CD4-positive, alpha-beta T cell treated with Interleukin-12 subunit alpha and Interleukin-12 subunit beta, for 1 hour (primary cell): ENCODE data around the gene KCNQ5.
"Not testable (repeated sequence)": the region's sequence is repeated elsewhere in the genome, so short reads cannot be mapped to it uniquely, and the experiment has no call there.

Experiments
- DNase-seq: peaks from one replicate; pipeline ENCODE4 v3.0.0-alpha.2; 2020

The KCNQ5 gene

GRCh38 chr6:73216859-73217258 lies 595.0 kb downstream of the KCNQ5 start:
- DNase-seq, result no peak

GRCh38 chr6:73225396-73225795 lies 603.5 kb downstream of the KCNQ5 start, which contains the start of gene KHDC1L:
Gene KHDC1L, minus strand, starts transcription at chr6:73225496. Its CDS starts 88 bp downstream, at chr6:73225408.
- DNase-seq, result no peak

GRCh38 chr6:73227606-73228255 lies 605.9 kb downstream of the KCNQ5 start:
- DNase-seq, result no peak

- DNase-seq, result no peak
Measured at GRCh38 chr6:73231986-73232391, 610.1 kb downstream of the KCNQ5 start.

GRCh38 chr6:73233048-73233447 lies 611.2 kb downstream of the KCNQ5 start:
- no peak for DNase-seq

- not testable (repeated sequence) for DNase-seq
Measured at GRCh38 chr6:73233971-73234370, 612.1 kb downstream of the KCNQ5 start.

GRCh38 chr6:73234733-73235132 lies 612.9 kb downstream of the KCNQ5 start:
- no peak for DNase-seq

GRCh38 chr6:73236144-73236750 lies 614.4 kb downstream of the KCNQ5 start:
- DNase-seq, result no peak

GRCh38 chr6:73240730-73241129 lies 618.9 kb downstream of the KCNQ5 start:
- no peak for DNase-seq

- DNase-seq, result no peak
Measured at GRCh38 chr6:73242001-73242400, 620.1 kb downstream of the KCNQ5 start.
